UCSD-AML1 (cell line): ENCODE measurements around the gene TOP2B.

Experiments used
- DNase-seq: peaks from one replicate; lab custom pipeline; 2025; ENCODE audit not compliant: unreplicated experiment; lab: John Stamatoyannopoulos, UW

The TOP2B gene

GRCh38 chr3:25677121-25677520 lies 12.4 kb upstream of the TOP2B start:
- no peak for DNase-seq

DNA sequence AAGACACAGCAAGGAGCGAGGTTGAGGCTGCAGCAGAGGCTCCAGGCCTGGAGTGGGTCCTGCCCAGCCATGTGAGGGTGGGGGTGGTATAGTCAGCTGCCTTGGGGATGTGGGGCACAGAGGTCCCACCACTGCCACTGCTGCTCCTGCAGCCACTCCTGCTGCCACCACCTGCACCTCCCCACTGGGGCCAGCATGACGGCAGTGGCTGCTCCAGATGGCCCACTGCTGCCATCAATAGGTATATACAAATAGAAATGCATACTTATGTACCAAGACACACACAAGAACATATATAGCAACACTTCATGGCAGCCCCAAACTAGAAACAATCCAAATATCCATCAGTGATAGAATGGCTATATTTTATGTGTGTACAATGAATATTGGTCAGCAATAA lies 10.0 kb upstream of the TOP2B start:
- no peak for DNase-seq

- DNase-seq, result no peak
Observed at GRCh38 chr3:25673738-25674298, 9.1 kb upstream of the TOP2B start.

GRCh38 chr3:25665315-25666280 lies 891 bp upstream of the TOP2B start:
- peak; percentile 90 for DNase-seq

DNA sequence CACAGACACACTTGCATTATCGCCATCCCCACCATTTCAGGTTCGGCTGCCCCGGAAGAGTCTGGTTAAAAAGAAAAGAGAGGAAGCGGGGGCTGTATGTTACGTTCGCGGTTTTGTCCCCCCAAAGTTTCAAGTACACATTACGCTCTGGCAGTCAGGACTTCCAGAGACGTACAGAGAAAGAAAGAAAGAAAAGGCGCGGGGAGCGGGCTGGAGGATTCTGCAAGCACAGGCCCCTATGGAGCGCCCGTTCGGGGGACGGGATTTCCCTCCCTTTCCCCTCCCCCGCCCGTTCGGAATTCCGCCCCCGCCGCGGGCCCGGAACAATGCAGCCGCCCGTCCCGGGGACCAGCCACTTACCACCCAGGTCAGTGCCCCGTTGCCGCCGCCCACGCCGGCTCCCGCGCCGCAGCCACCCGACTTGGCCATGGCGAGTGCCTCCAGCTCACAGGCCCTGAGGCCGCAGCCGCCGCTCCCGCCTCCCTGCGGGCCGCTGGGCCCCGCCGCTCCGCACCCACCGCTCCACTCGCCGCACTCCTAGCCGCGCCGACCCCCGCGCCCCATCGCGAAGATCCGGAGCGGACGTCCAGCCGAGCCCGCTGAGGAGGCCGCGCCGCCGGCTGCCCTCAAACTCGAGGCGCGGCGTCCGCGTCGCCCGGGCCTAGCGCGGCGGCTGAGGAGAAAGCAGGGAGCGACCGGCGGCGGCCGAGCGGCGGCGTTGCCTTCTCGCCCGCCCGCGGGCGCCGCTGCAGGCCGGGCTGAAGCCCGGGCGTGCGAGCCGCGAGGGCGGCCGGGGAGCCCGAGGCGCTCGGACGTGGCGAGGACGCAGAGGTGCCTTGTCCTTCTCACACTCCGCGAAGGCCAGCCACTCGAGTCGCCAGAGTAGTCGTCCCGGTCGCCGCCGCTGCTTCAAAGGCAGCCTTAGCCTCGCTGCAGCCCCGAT lies 567 bp downstream of the TOP2B start:
- peak; percentile 60 for DNase-seq

DNA sequence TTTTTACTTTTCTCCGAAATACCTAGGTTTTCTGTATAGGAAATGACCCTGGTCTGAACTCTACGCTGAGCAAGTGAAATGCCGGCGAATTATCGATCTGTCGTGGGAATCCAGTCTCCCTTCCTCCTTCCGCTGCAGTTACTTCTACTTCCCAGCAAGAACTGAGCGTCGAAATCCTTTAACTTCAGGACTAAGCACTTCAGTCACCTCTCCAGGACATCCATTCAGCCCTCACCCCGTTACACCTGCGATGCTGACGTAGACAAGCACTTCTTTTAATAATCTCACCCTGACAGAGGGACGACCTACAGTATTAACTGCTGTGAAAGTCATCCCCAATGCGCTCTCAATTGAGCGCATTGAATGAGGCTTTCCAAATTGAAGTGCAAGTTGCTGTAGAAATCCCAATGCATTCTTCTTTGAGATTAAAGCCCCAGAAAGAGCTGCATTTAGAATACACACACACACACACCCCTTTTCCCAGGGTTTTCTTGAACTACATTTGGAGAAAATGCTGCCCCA lies 1.3 kb downstream of the TOP2B start:
- peak; percentile 29 for DNase-seq

DNA sequence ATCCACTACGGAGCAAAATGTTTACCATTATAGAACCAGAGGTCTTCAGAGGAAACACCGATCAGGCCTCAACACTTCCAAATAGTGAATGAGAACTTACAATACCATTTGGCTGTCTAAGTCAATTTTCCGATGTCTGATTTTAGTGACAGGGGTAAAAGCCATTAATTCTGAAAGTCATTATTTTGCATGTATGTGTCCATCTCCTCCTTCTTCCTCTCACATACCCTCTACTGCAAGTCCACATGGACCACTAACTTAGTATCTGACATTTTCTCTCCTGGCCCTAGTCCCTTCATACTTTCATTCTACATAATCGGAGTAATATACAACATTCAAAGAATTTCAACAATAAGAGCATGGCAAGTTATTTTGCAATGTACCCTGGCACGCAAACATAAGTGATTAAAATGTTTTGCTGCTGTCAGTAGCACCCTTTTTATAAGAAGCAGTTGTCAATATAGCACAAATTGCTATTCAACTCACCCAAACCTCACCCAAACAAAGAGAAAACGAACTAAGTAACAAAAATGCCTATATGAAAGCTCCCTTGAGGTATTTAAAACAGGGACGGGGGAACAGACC lies 1.9 kb downstream of the TOP2B start:
- DNase-seq, result no peak

- DNase-seq, result no peak
Observed at GRCh38 chr3:25661694-25662437, 2.8 kb downstream of the TOP2B start.

GRCh38 chr3:25658836-25659235 lies 5.9 kb downstream of the TOP2B start:
- no peak for DNase-seq

DNA sequence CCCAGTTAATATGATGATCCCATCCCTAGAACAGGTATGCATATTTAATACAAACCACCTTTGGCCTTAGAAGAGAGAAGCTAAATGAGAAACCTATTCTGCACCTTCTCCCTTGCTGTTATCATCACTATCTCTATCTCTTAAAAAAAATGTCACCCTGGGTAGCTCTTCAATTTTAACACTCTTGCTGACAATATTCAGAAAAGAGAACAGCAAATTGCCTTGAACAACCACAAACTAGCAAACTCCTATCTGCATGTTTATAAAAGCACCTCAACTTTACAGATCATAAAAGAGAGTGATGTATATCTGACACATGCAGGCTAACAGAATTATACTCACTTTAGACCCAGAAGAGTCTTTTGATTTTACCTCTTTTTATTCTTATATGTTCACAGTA lies 7.4 kb downstream of the TOP2B start:
- no peak for DNase-seq

- DNase-seq, result no peak
Observed at GRCh38 chr3:25655659-25656058, 9.0 kb downstream of the TOP2B start.

GRCh38 chr3:25654576-25654975 lies 10.1 kb downstream of the TOP2B start:
- no peak for DNase-seq

DNA sequence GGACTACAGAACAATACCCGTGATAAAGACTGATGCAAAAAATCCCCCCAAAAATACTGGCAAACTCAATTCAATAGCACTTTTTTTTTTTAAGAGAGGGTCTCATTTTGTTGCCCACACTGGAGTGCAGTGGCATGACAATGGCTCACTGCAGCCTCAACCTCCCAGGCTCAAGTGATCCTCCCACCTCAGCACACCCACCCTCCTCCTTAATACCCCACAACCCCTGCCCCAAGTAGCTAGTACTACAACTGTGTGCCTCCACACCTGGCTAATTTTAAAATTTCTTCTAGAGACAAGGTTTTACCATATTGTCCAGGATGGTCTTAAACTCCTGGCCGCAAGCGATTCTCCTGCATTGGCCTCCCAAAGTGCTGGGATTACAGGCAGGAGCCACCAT lies 11.4 kb downstream of the TOP2B start:
- no peak for DNase-seq

DNA sequence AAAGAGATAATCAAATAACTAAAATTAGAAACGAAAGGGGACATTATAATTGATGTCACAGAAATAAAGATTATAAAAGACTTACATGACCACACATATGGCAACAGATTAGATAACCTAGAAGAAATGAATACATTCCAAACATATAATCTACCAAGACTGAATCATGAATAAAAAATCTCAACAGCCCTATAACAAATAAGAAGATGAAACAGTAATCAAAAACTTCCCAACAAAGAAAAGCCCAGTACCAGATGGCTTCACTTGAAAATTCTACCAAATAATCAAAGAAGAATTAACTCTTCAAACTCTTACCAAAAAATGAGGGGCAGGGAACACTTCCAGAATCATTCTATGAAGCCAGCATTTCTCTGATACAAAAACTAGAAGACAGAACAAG lies 11.8 kb downstream of the TOP2B start:
- DNase-seq, result no peak

DNA sequence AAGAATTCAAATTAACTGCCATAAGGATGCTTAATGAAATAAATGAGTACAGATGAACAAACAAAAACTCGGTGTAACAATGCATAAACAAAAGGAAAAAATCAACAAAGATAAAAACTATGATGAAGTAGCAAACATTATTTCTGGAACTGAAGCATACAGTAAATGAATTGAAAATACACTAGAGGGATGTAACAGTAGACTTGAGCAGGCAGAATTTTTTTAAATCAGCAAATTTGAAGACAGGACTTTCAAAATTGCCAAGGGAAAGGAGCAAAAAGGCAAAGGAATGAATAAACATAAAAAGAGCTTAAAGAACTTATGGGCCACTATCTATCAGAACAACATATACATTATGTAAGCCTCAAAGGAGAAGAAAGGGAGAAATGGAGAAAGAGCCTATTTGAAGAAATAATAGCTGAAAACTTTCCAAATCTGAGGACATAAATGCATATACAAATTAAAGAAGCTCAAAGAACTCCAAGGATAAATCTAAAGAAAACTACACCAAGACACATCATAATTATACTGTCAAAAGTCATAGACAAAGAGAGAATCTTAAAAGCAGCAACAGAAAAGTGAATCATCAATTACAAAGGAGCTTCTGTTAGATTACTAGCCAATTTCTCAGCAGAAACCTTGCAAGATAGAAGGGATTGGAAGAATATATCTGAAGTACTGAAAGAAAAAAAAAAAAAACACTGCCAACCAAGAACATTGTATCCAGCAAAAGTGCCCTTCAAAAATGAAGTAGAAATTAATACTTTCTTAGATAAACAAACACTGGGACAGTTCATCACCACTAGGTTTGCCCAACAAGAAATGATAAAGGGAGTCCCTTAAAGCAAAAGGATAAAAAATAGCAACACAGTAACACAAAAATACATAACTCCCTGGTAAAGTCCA lies 15.5 kb downstream of the TOP2B start:
- DNase-seq, result no peak

GRCh38 chr3:25648107-25648535 lies 16.6 kb downstream of the TOP2B start:
- peak; percentile 40 for DNase-seq

GRCh38 chr3:25635038-25635437 lies 29.7 kb downstream of the TOP2B start:
- DNase-seq, result no peak

GRCh38 chr3:25633919-25634318 lies 30.8 kb downstream of the TOP2B start:
- DNase-seq, result no peak

- DNase-seq, result no peak
Observed at GRCh38 chr3:25631989-25632388, 32.7 kb downstream of the TOP2B start.
